ENCODE results near the gene ACBD7. TPM values are rescaled to one million over a fixed set of nuclear protein-coding genes. Genes with fewer than 3 reads are reported as not detected.

The ACBD7 gene
- total and polyA plus RNA-seq, 9 donors: 0.08 to 1.7 (median 0.40) TPM; not detected in 1

DNA sequence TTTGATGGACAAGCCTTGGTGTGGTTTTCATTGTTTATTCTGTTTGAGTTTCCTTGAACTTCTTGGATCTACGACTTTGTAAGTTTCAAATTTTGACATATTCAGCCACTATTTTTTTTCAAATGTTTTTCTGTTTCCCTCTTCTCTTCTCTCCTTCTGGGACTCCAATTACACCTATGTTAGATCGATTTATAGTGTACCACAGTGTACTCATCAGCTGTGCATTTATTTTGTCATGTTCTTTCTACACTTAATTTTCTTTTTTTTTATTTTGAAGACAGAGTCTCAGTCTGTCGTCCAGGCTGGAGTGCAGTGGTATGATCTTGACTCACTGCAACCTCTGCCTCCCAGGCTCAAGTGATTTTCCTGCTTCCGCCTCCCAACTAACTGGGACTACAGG lies 28.7 kb downstream of the ACBD7 start:
- Histone ChIP-seq H3K36me3 (no peaks in the 10 kb centered on the region), H3K9me3 (no peaks in the 10 kb centered on the region), H3K27me3 (no peaks in the 10 kb centered on the region), H3K4me3 (no peak overlapping the region), H3K4me1 (ENCODE audit: insufficient read depth) (no peaks in the 10 kb centered on the region), H3K27ac (no peak overlapping the region)
- 67 to 83% (median 81%) methylated on average over 4 of the region's 4 CpGs for whole genome bisulfite sequencing, 3 donors
- intact Hi-C loops (cut with DNase I): no loop called here
- TF ChIP-seq EP300 (IDR thresholded peaks at IDR 0.05) (no peak), POLR2A (IDR thresholded peaks at IDR 0.05) (no peak), CTCF (IDR thresholded peaks at IDR 0.05) (no peak)
- no peak for DNase-seq

GRCh38 chr10:15058689-15059088 lies 29.9 kb downstream of the ACBD7 start:
- no peaks in the 10 kb centered on the region for H3K36me3 ChIP-seq
- no peak for TF ChIP-seq CTCF (IDR thresholded peaks at IDR 0.05)
- TF ChIP-seq EP300 (IDR thresholded peaks at IDR 0.05): no peak
- no peak for TF ChIP-seq POLR2A (IDR thresholded peaks at IDR 0.05)
- WGBS, 3 donors: 58 to 84% (median 65%) methylated on average over 1 of the region's 1 CpG
- intact Hi-C loops (cut with DNase I): no loop called here
- H3K27ac ChIP-seq: no peak overlapping the region
- H3K4me1 ChIP-seq (ENCODE audit: insufficient read depth): no peaks in the 10 kb centered on the region
- H3K27me3 ChIP-seq: no peaks in the 10 kb centered on the region
- no peak overlapping the region for H3K4me3 ChIP-seq
- no peaks in the 10 kb centered on the region for H3K9me3 ChIP-seq
- no peak for DNase-seq

DNA sequence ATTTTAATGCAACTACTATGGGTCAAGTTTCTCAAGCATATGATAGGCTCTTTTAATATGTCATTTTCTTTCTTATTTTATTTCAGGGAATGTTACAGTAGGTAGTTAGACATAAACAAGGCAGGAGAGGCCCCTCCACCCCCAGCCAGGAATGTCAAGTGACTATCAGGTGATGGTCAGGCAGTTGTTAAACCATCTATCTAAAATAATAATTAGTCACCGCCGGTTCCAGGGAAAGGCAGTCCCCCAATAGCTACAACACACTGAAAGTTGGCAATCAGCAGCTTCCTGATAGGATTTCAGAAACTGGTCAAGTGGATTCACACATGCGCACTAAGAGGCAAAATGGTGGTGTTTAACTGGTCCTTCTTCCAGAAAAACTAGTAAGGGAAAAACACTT lies 35.5 kb downstream of the ACBD7 start:
- H3K27me3 ChIP-seq: no peaks in the 10 kb centered on the region
- no peak overlapping the region for H3K4me3 ChIP-seq
- TF ChIP-seq CTCF (IDR thresholded peaks at IDR 0.05): no peak
- TF ChIP-seq POLR2A (IDR thresholded peaks at IDR 0.05): no peak
- TF ChIP-seq EP300 (IDR thresholded peaks at IDR 0.05): no peak
- intact Hi-C loops (cut with DNase I): no loop called here
- no peak for DNase-seq
- no peak overlapping the region for H3K27ac ChIP-seq
- H3K4me1 ChIP-seq (ENCODE audit: insufficient read depth): no peaks in the 10 kb centered on the region
- WGBS, 3 donors: 86 to 90% (median 88%) methylated on average over 3 of the region's 3 CpGs
- H3K36me3 ChIP-seq: no peaks in the 10 kb centered on the region
- H3K9me3 ChIP-seq: no peaks in the 10 kb centered on the region

DNA sequence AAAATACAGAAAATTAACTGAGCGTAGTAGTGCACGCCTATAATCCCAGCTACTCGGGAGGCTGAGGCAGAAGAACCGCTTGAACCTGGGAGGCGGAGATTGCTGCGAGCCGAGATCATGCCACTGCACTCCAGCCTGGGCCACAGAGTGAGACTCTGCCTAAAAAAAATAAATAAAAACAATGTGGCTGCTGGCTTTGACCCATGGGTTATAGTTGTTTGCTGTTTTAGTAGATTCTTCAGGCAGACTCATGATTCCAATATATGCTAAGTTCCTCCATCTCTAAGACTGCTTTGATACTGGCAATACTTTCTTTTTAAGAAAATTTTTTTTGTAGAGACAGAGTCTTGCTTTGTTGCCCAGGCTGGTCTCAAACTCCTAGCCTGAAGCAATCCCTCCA lies 36.5 kb downstream of the ACBD7 start:
- Histone ChIP-seq H3K27ac (no peak overlapping the region), H3K27me3 (no peaks in the 10 kb centered on the region), H3K4me3 (no peak overlapping the region), H3K9me3 (no peaks in the 10 kb centered on the region), H3K36me3 (no peaks in the 10 kb centered on the region), H3K4me1 (ENCODE audit: insufficient read depth) (no peaks in the 10 kb centered on the region)
- TF ChIP-seq POLR2A (IDR thresholded peaks at IDR 0.05) (no peak), EP300 (IDR thresholded peaks at IDR 0.05) (no peak), CTCF (IDR thresholded peaks at IDR 0.05) (no peak)
- no peak for DNase-seq
- intact Hi-C loops (cut with DNase I): no loop called here
- 71 to 84% (median 79%) methylated on average over 7 of the region's 7 CpGs for WGBS, 3 donors

GRCh38 chr10:15049533-15049932 lies 39.0 kb downstream of the ACBD7 start:
- Histone ChIP-seq H3K27ac (no peak overlapping the region), H3K9me3 (no peaks in the 10 kb centered on the region), H3K36me3 (no peaks in the 10 kb centered on the region), H3K27me3 (no peaks in the 10 kb centered on the region), H3K4me3 (no peak overlapping the region), H3K4me1 (ENCODE audit: insufficient read depth) (no peaks in the 10 kb centered on the region)
- TF ChIP-seq CTCF (IDR thresholded peaks at IDR 0.05): no peak
- no peak for TF ChIP-seq POLR2A (IDR thresholded peaks at IDR 0.05)
- no peak for TF ChIP-seq EP300 (IDR thresholded peaks at IDR 0.05)
- intact Hi-C loops (cut with DNase I): no loop called here
- no peak for DNase-seq
